WTC11 (cell line): ENCODE measurements around the gene SLC4A1AP.
"Not testable (repeated sequence)": the region's sequence is repeated elsewhere in the genome, so short reads cannot be mapped to it uniquely, and the experiment has no call there.

Source experiments
- GABPB1 ChIP-seq: sonication (generic); formaldehyde crosslinking; IDR thresholded peaks from 2 replicates; pipeline ENCODE4 v1.8.1; 2023; ENCODE audit warnings: mild to moderate bottlenecking, missing genetic modification reagents
- GRHL2 ChIP-seq: fragments of 250-450 bp; sonication (Bioruptor Pico); IDR thresholded peaks from 2 replicates; pipeline ENCODE4 v1.8.0; 2022; ENCODE audit warnings: mild to moderate bottlenecking, moderate library complexity; ENCODE audit not compliant: insufficient replicate concordance, severe bottlenecking
- IRF2 ChIP-seq: sonication (generic); formaldehyde crosslinking; IDR thresholded peaks from 2 replicates; pipeline ENCODE4 v1.8.0; 2022; ENCODE audit warnings: low read depth, missing genetic modification reagents, borderline replicate concordance
- MXD4 ChIP-seq: fragments of 250-450 bp; sonication (Bioruptor Pico); IDR thresholded peaks from 2 replicates; pipeline ENCODE4 v1.8.0; 2021; ENCODE audit warnings: mild to moderate bottlenecking, moderate library complexity, borderline replicate concordance
- PRRX2 ChIP-seq: fragments of 250-450 bp; sonication (Bioruptor Pico); IDR thresholded peaks from 2 replicates; pipeline ENCODE4 v1.8.0; 2021; ENCODE audit warnings: mild to moderate bottlenecking
- RELA ChIP-seq: sonication (generic); formaldehyde crosslinking; IDR thresholded peaks from 2 replicates; pipeline ENCODE4 v1.8.1; 2022; ENCODE audit warnings: missing genetic modification reagents, mild to moderate bottlenecking, borderline replicate concordance
- SP1 ChIP-seq: sonication (generic); formaldehyde crosslinking; conservative IDR thresholded peaks from 2 replicates; pipeline ENCODE4 v1.8.1; 2022; ENCODE audit warnings: missing genetic modification reagents
- TP53 ChIP-seq: sonication (generic); formaldehyde crosslinking; IDR thresholded peaks from 2 replicates; pipeline ENCODE4 v1.8.1; 2023; ENCODE audit warnings: mild to moderate bottlenecking, missing genetic modification reagents
- ZNF138 ChIP-seq: sonication (generic); formaldehyde crosslinking; conservative IDR thresholded peaks from 2 replicates; pipeline ENCODE4 v1.8.1; 2022; ENCODE audit warnings: mild to moderate bottlenecking, moderate library complexity, missing genetic modification reagents
- ZNF219 ChIP-seq: sonication (generic); formaldehyde crosslinking; IDR thresholded peaks from 2 replicates; pipeline ENCODE4 v1.8.0; 2023; ENCODE audit warnings: missing genetic modification reagents, mild to moderate bottlenecking, borderline replicate concordance
- TF ChIP-seq, protein P1 (sequence below): sonication (generic); formaldehyde crosslinking; IDR thresholded peaks from 2 replicates; pipeline ENCODE4 v1.8.1; 2022; ENCODE audit warnings: low read depth, mild to moderate bottlenecking, moderate library complexity, missing genetic modification reagents, borderline replicate concordance
- TF ChIP-seq, protein P2 (sequence below): fragments of 200-600 bp; IDR thresholded peaks from 2 replicates; pipeline ENCODE4 v1.8.0; 2022; ENCODE audit warnings: antibody characterized with exemption
- TF ChIP-seq, protein P3 (sequence below): sonication (generic); formaldehyde crosslinking; IDR thresholded peaks from 2 replicates; pipeline ENCODE4 v1.8.0; 2022; ENCODE audit warnings: mild to moderate bottlenecking, missing genetic modification reagents
- TF ChIP-seq, protein P4 (sequence below): sonication (generic); formaldehyde crosslinking; IDR thresholded peaks from 2 replicates; pipeline ENCODE4 v1.8.0; 2022; ENCODE audit warnings: mild to moderate bottlenecking, missing genetic modification reagents

DNA sequence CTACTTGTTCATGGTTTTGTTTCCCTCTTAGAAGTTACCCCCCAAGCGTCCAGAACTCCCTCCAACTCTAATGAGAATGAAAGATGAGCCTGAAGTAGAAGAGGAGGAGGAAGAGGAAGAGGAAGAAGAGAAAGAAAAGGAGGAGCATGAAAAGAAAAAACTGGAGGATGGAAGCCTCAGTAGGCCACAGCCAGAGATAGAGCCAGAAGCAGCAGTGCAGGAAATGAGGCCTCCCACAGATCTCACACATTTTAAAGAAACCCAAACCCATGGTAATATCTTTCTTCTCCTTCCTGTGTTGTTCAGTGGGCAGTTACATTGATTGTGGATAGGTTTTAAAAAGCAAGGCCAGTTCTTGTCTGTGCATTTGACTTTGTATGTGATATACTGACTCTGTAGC, 21.3 kb downstream of the SLC4A1AP start:
- TF ChIP-seq, protein P1, sequence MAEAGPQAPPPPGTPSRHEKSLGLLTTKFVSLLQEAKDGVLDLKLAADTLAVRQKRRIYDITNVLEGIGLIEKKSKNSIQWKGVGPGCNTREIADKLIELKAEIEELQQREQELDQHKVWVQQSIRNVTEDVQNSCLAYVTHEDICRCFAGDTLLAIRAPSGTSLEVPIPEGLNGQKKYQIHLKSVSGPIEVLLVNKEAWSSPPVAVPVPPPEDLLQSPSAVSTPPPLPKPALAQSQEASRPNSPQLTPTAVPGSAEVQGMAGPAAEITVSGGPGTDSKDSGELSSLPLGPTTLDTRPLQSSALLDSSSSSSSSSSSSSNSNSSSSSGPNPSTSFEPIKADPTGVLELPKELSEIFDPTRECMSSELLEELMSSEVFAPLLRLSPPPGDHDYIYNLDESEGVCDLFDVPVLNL (CRISPR knock-in tag), result not testable (repeated sequence)
- TF ChIP-seq, protein P2, sequence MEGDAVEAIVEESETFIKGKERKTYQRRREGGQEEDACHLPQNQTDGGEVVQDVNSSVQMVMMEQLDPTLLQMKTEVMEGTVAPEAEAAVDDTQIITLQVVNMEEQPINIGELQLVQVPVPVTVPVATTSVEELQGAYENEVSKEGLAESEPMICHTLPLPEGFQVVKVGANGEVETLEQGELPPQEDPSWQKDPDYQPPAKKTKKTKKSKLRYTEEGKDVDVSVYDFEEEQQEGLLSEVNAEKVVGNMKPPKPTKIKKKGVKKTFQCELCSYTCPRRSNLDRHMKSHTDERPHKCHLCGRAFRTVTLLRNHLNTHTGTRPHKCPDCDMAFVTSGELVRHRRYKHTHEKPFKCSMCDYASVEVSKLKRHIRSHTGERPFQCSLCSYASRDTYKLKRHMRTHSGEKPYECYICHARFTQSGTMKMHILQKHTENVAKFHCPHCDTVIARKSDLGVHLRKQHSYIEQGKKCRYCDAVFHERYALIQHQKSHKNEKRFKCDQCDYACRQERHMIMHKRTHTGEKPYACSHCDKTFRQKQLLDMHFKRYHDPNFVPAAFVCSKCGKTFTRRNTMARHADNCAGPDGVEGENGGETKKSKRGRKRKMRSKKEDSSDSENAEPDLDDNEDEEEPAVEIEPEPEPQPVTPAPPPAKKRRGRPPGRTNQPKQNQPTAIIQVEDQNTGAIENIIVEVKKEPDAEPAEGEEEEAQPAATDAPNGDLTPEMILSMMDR, result not testable (repeated sequence)
- not testable (repeated sequence) for TF ChIP-seq RELA (CRISPR knock-in tag); PRRX2 (CRISPR knock-in tag); ZNF219 (CRISPR knock-in tag); TP53 (CRISPR knock-in tag); GRHL2 (CRISPR knock-in tag); GABPB1 (CRISPR knock-in tag); SP1 (CRISPR knock-in tag); IRF2; MXD4 (CRISPR knock-in tag); ZNF138
- TF ChIP-seq, protein P3, sequence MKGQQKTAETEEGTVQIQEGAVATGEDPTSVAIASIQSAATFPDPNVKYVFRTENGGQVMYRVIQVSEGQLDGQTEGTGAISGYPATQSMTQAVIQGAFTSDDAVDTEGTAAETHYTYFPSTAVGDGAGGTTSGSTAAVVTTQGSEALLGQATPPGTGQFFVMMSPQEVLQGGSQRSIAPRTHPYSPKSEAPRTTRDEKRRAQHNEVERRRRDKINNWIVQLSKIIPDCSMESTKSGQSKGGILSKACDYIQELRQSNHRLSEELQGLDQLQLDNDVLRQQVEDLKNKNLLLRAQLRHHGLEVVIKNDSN, result not testable (repeated sequence)
- TF ChIP-seq, protein P4, sequence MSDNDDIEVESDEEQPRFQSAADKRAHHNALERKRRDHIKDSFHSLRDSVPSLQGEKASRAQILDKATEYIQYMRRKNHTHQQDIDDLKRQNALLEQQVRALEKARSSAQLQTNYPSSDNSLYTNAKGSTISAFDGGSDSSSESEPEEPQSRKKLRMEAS (CRISPR knock-in tag), result not testable (repeated sequence)
